GM12891 (cell line): Measurements from ENCODE around the gene P2RY8.

Source experiments
- POLR2A ChIP-seq: IDR thresholded peaks from 2 replicates; pipeline ENCODE4 v1.6.1; 2011; ENCODE audit warnings: low read depth, low read length, control low read depth
- POLR2AphosphoS5 ChIP-seq: IDR thresholded peaks from 2 replicates; pipeline ENCODE4 v1.6.1; 2011; ENCODE audit warnings: low read depth, low read length, control low read depth
- SPI1 ChIP-seq: IDR thresholded peaks from 2 replicates; pipeline ENCODE4 v1.6.1; 2011; ENCODE audit warnings: low read depth, low read length, control low read depth

- TF ChIP-seq POLR2AphosphoS5 = no peak; the same call in 1 of the 2 replicates
- TF ChIP-seq POLR2A = no peak
- no peak for TF ChIP-seq SPI1
These were observed 20.3 kb downstream of the P2RY8 start for GRCh38 chrX:1516596-1517104.
